ENCODE data around the gene WDR86.

- no peak for TF ChIP-seq CTCF (conservative IDR thresholded peaks at IDR 0.05; ENCODE audit: low read length)
- TF ChIP-seq EZH2phosphoT487 (IDR thresholded peaks at IDR 0.05; ENCODE audit: borderline replicate concordance) = no peak
Observed at GRCh38 chr7:151377406-151377805, 32.4 kb downstream of the WDR86 start.
